ENCODE measurements around the gene EXO1.

DNA sequence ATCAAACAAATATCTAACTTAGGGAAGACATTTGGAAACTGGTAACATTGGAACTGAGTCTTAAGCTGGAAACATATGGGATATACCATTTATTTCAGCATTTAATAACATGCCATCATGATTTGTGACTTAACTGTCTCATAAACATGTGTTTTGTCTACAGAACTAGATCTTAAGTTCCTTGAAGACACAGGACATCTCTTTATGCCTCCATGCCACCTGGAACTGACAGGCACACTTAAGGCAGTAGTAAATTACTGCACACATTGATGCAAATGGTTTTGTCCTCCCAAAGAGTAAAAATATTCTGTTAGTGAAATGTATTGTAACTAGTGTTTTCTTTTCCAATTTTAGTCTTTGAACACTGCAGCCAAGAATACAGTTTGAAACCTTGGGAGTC is 1.6 kb upstream of the EXO1 start:
- TF ChIP-seq, protein P1, sequence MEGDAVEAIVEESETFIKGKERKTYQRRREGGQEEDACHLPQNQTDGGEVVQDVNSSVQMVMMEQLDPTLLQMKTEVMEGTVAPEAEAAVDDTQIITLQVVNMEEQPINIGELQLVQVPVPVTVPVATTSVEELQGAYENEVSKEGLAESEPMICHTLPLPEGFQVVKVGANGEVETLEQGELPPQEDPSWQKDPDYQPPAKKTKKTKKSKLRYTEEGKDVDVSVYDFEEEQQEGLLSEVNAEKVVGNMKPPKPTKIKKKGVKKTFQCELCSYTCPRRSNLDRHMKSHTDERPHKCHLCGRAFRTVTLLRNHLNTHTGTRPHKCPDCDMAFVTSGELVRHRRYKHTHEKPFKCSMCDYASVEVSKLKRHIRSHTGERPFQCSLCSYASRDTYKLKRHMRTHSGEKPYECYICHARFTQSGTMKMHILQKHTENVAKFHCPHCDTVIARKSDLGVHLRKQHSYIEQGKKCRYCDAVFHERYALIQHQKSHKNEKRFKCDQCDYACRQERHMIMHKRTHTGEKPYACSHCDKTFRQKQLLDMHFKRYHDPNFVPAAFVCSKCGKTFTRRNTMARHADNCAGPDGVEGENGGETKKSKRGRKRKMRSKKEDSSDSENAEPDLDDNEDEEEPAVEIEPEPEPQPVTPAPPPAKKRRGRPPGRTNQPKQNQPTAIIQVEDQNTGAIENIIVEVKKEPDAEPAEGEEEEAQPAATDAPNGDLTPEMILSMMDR (IDR thresholded peaks at IDR 0.05; ENCODE audit: extremely low read depth in 1 of 2, insufficient read depth in 1 of 2, low read depth in 1 of 2, low read length in 2 of 2) = no peak
- TF ChIP-seq POLR2AphosphoS5 (IDR thresholded peaks at IDR 0.05; ENCODE audit: insufficient read depth, low read depth, low read length) (no peak), FOS (IDR thresholded peaks at IDR 0.05; ENCODE audit: borderline replicate concordance, insufficient read depth, low read length) (no peak), EZH2 (IDR thresholded peaks at IDR 0.05; ENCODE audit: borderline replicate concordance, low read depth, low read length, severe bottlenecking) (no peak), POLR2A (IDR thresholded peaks at IDR 0.05; ENCODE audit: low read depth, low read length) (no peak)
- TF ChIP-seq, protein P2, sequence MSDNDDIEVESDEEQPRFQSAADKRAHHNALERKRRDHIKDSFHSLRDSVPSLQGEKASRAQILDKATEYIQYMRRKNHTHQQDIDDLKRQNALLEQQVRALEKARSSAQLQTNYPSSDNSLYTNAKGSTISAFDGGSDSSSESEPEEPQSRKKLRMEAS (IDR thresholded peaks at IDR 0.05; ENCODE audit: insufficient read depth, insufficient read length) = no peak
